Measurements from ENCODE around the gene ACOXL.
A peak's percentile ranks its signal among the peaks of the same experiment; 100 is the strongest.
"Not testable (repeated sequence)": the region's sequence is repeated elsewhere in the genome, so short reads cannot be mapped to it uniquely, and the experiment has no call there.

The ACOXL gene

DNA sequence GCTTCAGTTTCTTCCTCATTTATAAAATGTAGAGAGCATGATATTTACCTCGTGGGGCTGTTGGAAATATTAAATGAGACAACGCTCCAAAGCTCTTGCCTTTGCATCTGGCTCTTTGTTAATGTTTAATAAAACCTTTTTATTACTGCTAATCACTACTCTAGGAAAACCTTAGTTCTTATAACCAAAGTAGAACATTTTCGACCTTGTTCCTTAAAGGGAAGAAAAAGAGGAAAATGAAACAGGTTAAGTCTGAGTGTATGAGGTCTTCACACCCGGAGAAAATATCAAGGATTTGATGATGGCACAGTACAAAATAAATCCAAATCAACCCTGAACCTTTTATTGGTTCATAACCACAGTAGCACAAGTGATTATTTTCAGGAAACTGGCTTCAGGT lies 301.8 kb downstream of the ACOXL start:
- DNase-seq: no peak

- DNase-seq: no peak
Measured at GRCh38 chr2:111034606-111035005, 302.2 kb downstream of the ACOXL start.

GRCh38 chr2:111035830-111036441 lies 303.6 kb downstream of the ACOXL start:
- no peak for DNase-seq

DNA sequence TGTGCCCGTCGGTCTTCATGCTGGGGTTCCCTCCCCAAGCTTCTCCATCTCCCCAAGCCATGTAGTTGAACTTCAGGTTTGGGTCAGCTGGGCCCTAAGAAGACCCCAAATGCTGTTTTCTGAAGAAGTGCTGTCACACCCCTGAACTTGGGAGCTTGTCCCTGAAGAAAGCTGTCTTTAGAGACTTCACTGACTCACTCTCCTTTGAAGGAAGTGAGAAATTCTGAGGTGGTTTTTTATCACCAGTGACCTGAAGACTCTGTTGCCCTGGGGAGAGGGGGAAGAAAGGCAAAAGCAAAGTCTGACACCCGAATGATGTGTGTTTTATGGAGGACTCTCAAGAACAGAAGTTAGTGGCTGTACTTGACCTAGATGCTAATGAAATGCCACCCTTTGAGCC lies 304.8 kb downstream of the ACOXL start:
- no peak for DNase-seq

- no peak for DNase-seq
Measured at GRCh38 chr2:111039628-111040383, 307.4 kb downstream of the ACOXL start.

- no peak for DNase-seq
Measured at GRCh38 chr2:111041398-111042202, 309.2 kb downstream of the ACOXL start.

- DNase-seq: no peak
Measured at GRCh38 chr2:111042261-111042660, 309.9 kb downstream of the ACOXL start.

DNA sequence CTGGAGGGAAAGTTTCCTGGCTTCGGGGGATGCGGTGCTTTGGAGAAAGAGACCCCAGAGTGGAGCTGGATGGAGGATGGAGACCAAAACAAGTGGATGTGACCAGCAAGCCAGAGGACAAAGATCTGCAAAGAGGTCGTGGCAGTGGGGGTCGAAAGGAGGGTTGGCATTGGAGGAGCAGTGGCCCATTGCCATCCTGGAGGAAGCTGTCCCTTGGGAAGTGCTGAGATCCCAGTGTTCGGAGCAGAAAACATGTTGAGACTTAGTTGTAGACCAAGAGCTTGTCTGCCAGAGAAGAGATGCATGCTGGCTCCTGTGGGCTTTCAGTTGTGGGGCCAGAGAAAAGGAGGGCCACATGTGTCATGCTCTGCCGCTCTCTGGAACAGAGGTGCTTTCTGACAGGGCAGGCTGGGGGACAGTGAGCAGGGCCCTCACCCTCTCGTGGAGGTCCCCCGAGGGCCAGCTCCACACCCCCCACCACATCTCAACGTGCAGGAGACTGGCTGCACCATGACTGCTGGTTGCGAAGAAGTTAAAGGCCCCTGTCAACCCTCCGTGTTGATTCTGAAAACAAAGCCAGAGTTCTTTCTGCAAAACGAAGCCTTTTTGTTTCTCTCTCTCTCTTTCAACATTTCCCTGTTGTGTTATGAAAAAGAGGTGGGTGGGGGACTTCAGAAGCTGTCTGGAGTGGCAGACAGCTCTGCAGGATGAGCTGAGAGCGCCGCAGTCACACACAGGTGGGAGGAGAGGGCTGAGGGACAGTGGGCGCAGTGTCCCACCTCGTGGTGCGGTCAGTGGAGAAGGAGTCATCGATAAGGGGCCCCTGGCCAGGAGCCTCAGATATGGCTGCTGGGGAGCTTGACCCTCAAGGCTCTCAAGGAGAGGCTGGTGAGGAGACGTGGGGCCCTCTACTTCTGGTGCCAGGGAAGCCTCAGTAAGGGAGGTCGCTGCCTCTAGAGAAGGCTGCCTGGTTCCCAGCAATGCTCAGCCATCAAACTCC lies 310.7 kb downstream of the ACOXL start:
- no peak for DNase-seq

- DNase-seq: no peak
Measured at GRCh38 chr2:111044066-111044465, 311.7 kb downstream of the ACOXL start.

GRCh38 chr2:111045236-111045635 lies 312.9 kb downstream of the ACOXL start:
- DNase-seq: not testable (repeated sequence)

- no peak for DNase-seq
Measured at GRCh38 chr2:111045771-111046444, 313.5 kb downstream of the ACOXL start.

DNA sequence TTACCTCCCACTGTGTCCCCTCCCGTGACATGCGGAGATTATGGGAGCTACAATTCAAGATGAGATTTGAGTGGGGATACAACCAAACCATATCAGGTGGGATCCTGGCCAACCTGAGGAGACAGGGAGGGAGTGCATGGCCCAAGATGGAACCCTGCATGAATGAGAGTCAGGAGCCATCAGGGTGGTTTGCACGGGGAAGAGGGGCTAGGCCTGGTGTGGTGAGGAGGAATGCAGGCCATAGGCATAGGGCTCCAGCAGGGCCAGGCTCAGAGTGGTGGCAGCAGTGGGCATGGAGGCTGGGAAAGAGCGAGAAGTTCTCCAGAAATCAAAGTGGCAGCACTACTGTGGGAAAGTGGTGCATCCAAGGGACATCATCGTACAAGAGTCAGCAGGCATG lies 314.3 kb downstream of the ACOXL start:
- DNase-seq: no peak

- peak in 1 of 56 donors; percentile 2 for DNase-seq
Measured at GRCh38 chr2:111048856-111049768, 316.7 kb downstream of the ACOXL start.

- DNase-seq: no peak
Measured at GRCh38 chr2:111049792-111050640, 317.6 kb downstream of the ACOXL start.

DNA sequence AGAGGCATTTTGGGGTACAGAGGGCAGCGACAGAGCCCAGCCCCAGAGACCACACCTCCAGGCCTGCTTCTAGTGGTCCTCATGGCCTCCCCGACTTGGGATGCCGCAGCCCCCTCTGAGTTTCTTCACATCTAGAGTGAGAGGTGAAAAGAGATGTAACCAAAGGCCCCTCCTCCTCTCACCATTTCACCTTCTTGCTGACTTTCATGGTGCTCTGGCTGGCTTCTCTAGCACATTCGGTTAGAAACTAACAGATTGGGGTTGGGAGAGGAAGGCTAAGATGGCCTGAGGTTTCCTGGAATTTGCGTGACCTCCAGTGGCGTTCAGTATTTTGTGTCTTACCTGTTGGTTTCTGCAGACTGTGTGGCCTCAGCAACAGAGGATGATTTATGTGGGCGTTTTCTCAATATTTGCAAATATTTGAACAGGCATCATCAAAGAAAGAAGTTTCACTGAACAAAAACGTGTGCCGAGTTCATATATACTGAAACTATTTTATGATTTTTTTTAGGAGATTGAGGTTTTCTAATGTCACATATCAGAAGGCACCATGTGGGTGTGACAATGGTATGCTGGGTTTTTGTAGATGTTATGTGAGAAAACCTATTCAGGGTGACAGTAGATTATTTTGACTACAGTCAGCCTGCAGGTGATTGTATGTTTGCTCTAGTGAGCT lies 318.5 kb downstream of the ACOXL start:
- DNase-seq: no peak

DNA sequence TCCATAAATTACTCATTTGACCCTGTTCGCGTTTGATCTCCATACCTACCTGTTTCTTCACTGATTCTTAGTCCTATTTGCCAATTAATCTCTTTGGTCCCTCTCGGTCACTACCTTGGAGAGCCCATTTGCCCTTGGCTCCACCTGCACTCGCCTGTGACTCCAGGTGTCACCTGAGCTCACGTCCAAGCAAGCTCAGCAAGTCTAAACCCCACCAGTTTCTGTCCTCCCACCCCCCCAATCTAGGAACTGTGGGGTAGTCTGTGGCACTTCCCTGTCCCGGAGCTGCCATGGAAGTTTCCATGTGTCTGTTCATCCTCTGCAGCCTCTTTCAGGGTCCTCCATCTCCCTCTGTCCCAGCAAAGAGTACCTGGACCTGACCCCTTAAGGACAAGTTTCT lies 320.2 kb downstream of the ACOXL start:
- no peak for DNase-seq

DNA sequence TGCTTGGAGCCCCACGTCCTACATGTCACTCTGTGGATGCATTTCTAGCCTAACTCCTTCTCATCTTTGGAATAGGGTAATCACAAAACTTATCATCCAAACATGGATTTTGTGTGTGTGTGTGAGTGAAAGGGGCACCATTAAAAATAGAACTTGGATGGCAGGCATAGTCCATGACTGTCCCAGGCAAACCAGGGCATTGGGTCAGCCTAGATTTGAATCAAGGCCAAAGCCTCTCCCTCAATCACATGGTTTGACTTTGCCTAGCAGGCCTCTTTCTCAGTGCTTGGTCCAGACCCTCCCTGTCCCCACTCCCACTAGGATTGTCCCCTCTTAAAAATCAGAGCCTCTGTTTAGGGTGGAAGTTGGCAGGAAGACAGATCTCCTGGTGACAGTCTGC lies 320.9 kb downstream of the ACOXL start:
- DNase-seq: no peak
